ENCODE measurements around the gene USP54. TPM values are rescaled to one million over a fixed set of nuclear protein-coding genes. Genes with fewer than 3 reads are reported as not detected.

USP54 gene, protein sequence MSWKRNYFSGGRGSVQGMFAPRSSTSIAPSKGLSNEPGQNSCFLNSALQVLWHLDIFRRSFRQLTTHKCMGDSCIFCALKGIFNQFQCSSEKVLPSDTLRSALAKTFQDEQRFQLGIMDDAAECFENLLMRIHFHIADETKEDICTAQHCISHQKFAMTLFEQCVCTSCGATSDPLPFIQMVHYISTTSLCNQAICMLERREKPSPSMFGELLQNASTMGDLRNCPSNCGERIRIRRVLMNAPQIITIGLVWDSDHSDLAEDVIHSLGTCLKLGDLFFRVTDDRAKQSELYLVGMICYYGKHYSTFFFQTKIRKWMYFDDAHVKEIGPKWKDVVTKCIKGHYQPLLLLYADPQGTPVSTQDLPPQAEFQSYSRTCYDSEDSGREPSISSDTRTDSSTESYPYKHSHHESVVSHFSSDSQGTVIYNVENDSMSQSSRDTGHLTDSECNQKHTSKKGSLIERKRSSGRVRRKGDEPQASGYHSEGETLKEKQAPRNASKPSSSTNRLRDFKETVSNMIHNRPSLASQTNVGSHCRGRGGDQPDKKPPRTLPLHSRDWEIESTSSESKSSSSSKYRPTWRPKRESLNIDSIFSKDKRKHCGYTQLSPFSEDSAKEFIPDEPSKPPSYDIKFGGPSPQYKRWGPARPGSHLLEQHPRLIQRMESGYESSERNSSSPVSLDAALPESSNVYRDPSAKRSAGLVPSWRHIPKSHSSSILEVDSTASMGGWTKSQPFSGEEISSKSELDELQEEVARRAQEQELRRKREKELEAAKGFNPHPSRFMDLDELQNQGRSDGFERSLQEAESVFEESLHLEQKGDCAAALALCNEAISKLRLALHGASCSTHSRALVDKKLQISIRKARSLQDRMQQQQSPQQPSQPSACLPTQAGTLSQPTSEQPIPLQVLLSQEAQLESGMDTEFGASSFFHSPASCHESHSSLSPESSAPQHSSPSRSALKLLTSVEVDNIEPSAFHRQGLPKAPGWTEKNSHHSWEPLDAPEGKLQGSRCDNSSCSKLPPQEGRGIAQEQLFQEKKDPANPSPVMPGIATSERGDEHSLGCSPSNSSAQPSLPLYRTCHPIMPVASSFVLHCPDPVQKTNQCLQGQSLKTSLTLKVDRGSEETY (N-terminal part only)
- total RNA-seq (ENCODE audit: unreplicated experiment) = 9.1 TPM
- long read RNA-seq, partial matches to known transcripts = 0 of 1 reads
- long read RNA-seq, other reads (novel, unspliced or antisense) = 1 of 1 reads

DNA sequence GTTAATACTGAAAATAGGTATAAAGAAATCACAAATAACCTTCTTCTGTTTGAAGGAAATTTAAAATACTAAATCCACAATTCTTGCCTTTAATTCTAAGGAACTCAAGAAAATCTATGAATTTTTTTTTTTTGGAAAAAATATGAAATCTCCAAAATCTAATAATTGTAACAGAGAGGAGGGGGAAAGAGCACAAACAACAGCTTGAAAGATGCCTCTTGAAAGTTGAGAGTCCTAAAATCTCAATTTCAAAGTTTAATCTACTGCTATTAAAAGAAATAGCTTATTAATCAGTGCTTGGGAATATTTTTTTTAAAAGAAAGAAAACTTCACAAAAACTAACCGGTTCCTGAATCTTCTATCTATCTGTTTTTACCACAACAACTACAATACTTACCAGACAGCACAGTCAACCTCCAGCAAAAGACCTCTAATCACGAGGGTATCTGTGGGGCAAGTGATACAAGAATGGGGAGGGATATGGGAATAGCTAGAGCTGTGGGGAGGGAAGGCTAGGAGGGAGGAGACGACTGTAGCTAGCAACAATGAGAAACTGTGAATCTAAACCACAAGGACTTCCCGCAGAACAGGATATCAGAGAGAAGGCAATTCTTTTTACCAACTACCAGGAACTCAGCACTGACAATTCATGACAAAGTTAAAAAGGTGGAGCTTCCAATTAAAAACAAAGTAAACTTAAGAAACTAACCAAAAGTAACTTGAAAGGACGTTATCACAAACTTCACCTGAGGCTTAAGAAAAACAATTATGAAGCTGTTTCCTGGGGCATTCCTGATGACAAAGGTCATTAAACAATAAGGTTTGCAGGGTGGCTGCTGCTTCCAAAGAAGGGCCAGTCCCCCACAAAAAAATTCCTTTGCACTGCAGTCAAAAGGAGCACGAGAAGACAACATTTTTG, at the start of gene USP54:
Gene USP54 (minus strand): TSS at position 462 of the 919 bp plus-strand sequence. CDS start 15,684 bp downstream, outside the sequence.
- Mint-ChIP-seq H3K4me3 (ENCODE audit: unreplicated experiment) (peak within 1 kb of the TSS; percentile 58), H3K9me3 (ENCODE audit: unreplicated experiment) (no peaks in the 10 kb centered on the region), H3K27ac (ENCODE audit: unreplicated experiment) (peak within 1 kb of the TSS; percentile 78), H3K4me1 (ENCODE audit: low read depth, unreplicated experiment) (peaks cover 12% of the 10 kb centered on the region), H3K27me3 (ENCODE audit: unreplicated experiment) (no peaks in the 10 kb centered on the region), H3K36me3 (ENCODE audit: unreplicated experiment) (no peaks in the 10 kb centered on the region)
- TF ChIP-seq, protein P1, sequence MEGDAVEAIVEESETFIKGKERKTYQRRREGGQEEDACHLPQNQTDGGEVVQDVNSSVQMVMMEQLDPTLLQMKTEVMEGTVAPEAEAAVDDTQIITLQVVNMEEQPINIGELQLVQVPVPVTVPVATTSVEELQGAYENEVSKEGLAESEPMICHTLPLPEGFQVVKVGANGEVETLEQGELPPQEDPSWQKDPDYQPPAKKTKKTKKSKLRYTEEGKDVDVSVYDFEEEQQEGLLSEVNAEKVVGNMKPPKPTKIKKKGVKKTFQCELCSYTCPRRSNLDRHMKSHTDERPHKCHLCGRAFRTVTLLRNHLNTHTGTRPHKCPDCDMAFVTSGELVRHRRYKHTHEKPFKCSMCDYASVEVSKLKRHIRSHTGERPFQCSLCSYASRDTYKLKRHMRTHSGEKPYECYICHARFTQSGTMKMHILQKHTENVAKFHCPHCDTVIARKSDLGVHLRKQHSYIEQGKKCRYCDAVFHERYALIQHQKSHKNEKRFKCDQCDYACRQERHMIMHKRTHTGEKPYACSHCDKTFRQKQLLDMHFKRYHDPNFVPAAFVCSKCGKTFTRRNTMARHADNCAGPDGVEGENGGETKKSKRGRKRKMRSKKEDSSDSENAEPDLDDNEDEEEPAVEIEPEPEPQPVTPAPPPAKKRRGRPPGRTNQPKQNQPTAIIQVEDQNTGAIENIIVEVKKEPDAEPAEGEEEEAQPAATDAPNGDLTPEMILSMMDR (IDR thresholded peaks at IDR 0.05; ENCODE audit: partially characterized antibody, unreplicated experiment) = no peak
- DNase-seq = no peak

DNA sequence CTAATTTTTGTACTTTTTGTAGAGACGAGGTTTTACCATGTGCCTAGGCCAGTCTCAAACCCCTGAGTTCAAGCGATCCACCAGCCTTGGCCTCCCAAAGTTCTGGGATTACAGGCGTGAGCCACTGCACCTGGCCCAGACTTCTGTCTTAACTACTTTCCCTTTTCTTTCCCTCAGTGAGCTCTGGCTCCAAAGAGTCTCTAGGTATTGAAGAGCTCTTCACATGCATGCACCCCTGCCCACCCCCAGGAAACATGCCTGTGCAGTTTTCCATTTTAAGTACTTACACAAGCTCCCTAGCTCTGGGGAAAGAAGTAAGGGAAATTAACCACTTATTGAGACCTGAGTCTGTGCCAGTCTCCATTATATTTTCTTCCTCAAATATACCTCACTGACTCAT, 48.1 kb upstream of the USP54 start:
- Mint-ChIP-seq H3K4me1 (ENCODE audit: low read depth, unreplicated experiment) (peaks cover 1% of the 10 kb centered on the region), H3K27ac (ENCODE audit: unreplicated experiment) (no peak overlapping the region), H3K4me3 (ENCODE audit: unreplicated experiment) (no peak overlapping the region), H3K9me3 (ENCODE audit: unreplicated experiment) (peaks cover under 1% of the 10 kb centered on the region), H3K36me3 (ENCODE audit: unreplicated experiment) (no peaks in the 10 kb centered on the region), H3K27me3 (ENCODE audit: unreplicated experiment) (peaks cover 2% of the 10 kb centered on the region)
- TF ChIP-seq, protein P1 (IDR thresholded peaks at IDR 0.05; ENCODE audit: partially characterized antibody, unreplicated experiment) = no peak
- no peak for DNase-seq

DNA sequence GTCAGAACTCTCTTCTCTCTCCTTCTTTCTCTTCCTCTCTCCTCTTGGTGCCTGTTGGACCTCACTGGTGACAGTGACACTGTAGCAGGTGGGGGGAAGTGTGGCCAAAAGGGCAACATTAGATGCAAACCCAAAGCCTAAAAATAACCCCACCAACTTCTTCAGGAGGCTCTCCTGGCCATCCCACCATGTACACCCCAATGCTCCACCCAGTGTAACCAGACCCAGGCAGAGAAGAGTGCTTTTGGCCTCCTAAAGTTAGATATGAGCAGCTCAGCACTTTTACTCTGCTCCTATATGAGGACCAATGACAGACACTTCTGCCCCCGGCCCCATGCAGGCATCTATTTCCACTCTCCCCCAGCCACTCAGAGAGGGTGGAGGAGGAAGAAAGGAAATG, 44.6 kb upstream of the USP54 start:
- Mint-ChIP-seq H3K27ac (ENCODE audit: unreplicated experiment) (no peak overlapping the region), H3K4me3 (ENCODE audit: unreplicated experiment) (no peak overlapping the region), H3K9me3 (ENCODE audit: unreplicated experiment) (no peaks in the 10 kb centered on the region), H3K36me3 (ENCODE audit: unreplicated experiment) (no peaks in the 10 kb centered on the region), H3K4me1 (ENCODE audit: low read depth, unreplicated experiment) (peaks cover 2% of the 10 kb centered on the region), H3K27me3 (ENCODE audit: unreplicated experiment) (peaks cover 2% of the 10 kb centered on the region)
- TF ChIP-seq, protein P1 (IDR thresholded peaks at IDR 0.05; ENCODE audit: partially characterized antibody, unreplicated experiment) = no peak
- DNase-seq = no peak

DNA sequence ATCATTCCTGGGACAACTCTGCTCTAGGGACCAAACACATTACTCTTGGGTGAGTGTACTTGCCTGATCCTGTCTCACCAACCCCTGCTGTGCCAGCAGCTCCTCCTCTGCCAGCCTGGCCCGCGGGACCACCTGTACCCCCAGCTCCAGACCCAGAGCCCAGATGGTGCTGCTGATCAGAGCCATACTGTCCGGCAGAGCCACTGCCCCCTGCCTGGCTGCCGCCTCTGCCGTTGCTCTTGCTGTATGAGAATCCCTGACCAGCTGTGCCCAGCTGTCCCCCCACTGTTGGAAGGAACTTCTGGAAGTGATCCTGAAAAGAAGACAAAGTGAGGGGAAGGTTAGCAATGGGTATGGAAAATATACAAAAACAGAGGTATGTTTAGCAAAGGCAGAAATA, 43.3 kb upstream of the USP54 start:
- Mint-ChIP-seq H3K27me3 (ENCODE audit: unreplicated experiment) (peaks cover 2% of the 10 kb centered on the region), H3K9me3 (ENCODE audit: unreplicated experiment) (no peaks in the 10 kb centered on the region), H3K4me1 (ENCODE audit: low read depth, unreplicated experiment) (peaks cover 2% of the 10 kb centered on the region), H3K4me3 (ENCODE audit: unreplicated experiment) (no peak overlapping the region), H3K36me3 (ENCODE audit: unreplicated experiment) (no peaks in the 10 kb centered on the region), H3K27ac (ENCODE audit: unreplicated experiment) (no peak overlapping the region)
- no peak for DNase-seq
- TF ChIP-seq, protein P1 (IDR thresholded peaks at IDR 0.05; ENCODE audit: partially characterized antibody, unreplicated experiment) = no peak
